IPS-15b (cell line): ENCODE results near the gene IGFBP5.

ENCODE experiments used
- H3K27me3 ChIP-seq: one replicate; pipeline ENCODE4 v1.6.1; 2013; ENCODE audit warnings: low read length; ENCODE audit not compliant: control insufficient read depth, insufficient read depth
- H3K36me3 ChIP-seq: one replicate; pipeline ENCODE4 v1.6.1; 2013; ENCODE audit warnings: low read length; ENCODE audit not compliant: control insufficient read depth, insufficient read depth
- H3K4me1 ChIP-seq: one replicate; pipeline ENCODE4 v1.6.1; 2013; ENCODE audit warnings: mild to moderate bottlenecking, low read length; ENCODE audit not compliant: control insufficient read depth, insufficient read depth
- H3K4me3 ChIP-seq: one replicate; pipeline ENCODE4 v1.5.1; 2013; ENCODE audit warnings: low read depth, low read length
- H3K9ac ChIP-seq: one replicate; pipeline ENCODE4 v1.6.1; 2013; ENCODE audit warnings: low read depth, mild to moderate bottlenecking, low read length
- H3K9me3 ChIP-seq: one replicate; pipeline ENCODE4 v1.6.1; 2013; ENCODE audit warnings: mild to moderate bottlenecking, low read length; ENCODE audit not compliant: control insufficient read depth, insufficient read depth

Gene IGFBP5

DNA sequence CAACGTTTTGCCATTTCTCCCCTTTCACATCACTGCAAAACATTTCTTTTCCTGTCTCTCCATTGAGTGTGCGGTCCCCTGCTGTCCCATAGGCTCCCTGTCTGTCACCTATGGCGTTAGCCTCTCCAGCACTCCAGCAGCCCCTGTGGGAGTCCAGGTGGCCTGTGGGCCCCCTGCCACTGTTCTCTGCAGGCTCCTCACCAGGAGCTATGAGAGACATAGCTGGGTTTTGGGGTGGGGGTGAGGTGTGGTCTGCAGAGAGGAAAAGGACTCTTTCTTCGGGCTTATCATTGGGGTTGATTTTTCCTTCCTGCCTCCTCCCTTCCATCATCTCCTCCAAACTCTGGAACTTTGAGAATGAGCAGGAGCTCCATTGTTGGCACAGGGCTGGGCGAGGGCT, 36.1 kb upstream of the IGFBP5 start:
- H3K27me3 ChIP-seq, result no peaks in the 10 kb centered on the region
- H3K4me1 ChIP-seq, result no peaks in the 10 kb centered on the region
- H3K4me3 ChIP-seq, result no peak overlapping the region
- no peak overlapping the region for H3K9ac ChIP-seq
- H3K9me3 ChIP-seq, result no peaks in the 10 kb centered on the region
- H3K36me3 ChIP-seq, result no peaks in the 10 kb centered on the region

DNA sequence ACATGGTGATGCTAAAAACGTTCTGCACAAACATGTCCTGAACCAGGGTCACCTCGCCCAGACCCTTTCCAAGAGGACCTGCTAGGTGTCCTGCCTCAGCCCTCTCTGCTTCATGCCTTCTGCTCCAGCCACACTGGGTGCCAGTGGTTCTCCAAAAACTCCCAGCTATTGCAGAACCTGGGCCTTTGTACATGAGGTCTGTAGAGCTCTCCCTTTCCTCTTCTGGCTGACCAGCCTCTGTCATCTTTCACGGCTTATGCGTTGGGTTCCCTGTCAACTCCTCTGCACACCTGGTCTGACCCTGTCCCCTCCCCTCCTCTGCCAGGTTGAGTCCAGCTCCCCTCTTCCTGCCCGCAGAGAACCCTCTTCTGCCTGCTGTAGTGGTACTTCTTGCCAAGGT, 35.5 kb upstream of the IGFBP5 start:
- H3K27me3 ChIP-seq, result no peaks in the 10 kb centered on the region
- H3K36me3 ChIP-seq, result no peaks in the 10 kb centered on the region
- no peaks in the 10 kb centered on the region for H3K4me1 ChIP-seq
- H3K9ac ChIP-seq, result no peak overlapping the region
- no peak overlapping the region for H3K4me3 ChIP-seq
- H3K9me3 ChIP-seq, result no peaks in the 10 kb centered on the region

DNA sequence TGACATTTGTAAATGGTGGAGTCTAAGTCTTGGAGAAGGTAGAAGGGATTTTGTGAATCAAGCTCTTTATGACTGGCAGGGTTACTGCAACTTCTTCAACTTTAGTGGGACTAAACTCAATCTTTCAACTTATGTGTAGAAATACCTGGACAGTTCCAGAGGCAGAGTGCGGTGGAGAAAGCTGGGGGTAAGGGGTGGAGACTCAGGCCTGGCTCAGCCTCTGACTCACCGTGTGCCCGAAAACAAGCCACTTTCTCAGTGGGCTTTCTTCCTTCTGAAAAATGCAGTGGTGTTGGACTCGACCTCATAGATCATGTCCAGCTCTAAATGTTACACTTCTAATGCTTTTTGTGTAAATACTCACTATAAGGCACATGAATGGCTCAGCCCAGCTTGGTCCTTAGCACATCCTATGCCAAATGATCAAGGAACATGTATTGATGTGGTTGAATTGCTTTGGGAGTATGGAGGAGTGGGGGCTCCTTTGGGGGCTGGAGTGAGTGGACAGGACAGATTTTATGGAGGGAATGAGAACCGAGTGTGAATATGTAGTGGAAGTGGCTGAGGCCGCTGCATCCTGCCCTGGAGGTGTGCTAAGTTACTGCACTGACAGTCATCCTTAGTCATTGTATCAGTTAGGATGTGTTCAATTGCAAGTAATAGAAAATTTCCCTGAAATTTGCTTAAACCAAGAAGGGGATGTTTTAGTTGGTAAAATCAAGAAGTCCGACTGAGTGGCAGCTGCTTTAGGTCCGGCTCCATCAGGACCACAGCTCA, 32.2 kb upstream of the IGFBP5 start:
- H3K36me3 ChIP-seq, result no peaks in the 10 kb centered on the region
- H3K9ac ChIP-seq, result no peak overlapping the region
- H3K27me3 ChIP-seq, result no peaks in the 10 kb centered on the region

DNA sequence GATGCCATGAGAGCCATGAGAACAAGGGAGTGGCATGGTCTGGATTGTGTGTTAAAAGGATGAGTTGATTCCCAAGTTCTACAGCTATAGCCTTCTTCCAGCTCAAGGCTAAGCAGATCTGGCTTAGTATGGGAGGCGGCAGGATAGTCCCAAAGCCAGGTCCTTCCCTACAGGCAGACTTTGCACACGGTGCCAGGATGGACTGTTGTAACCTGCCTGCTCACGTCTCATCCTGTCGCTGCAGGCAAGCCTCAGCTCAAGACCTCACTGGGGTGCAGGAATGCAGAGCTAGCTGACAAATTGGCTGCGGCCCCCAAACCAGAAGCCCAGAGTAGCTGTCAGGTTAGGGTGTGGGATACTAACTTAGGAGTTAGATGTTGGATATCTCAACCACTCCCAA, 28.8 kb upstream of the IGFBP5 start:
- Histone ChIP-seq H3K36me3 (no peaks in the 10 kb centered on the region), H3K9ac (no peak overlapping the region), H3K27me3 (no peaks in the 10 kb centered on the region), H3K9me3 (no peaks in the 10 kb centered on the region), H3K4me3 (no peak overlapping the region), H3K4me1 (no peaks in the 10 kb centered on the region)

More for the DNA sequence above, 32.2 kb upstream of the IGFBP5 start:
- Histone ChIP-seq H3K4me3 (no peak overlapping the region), H3K4me1 (no peaks in the 10 kb centered on the region), H3K9me3 (no peaks in the 10 kb centered on the region)

DNA sequence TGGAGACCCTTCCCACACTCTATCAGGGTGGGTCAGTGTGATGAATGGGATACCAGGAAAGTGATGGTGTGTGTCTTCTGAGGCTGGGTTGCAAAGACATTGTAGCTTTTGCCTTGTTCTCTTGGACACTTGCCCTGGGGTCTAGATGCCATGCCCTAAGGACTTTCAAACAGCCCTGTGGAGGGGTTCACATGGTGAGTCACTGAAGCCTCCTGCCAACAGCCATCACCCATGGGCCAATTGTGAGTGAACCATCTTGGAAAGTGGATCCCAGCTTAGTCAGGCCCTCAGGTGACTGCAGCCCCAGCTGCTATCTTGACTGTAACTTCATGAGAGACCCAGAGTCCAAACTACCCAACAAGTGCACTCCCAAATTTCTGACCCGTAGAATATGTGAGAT, 25.8 kb upstream of the IGFBP5 start:
- Histone ChIP-seq H3K9ac (no peak overlapping the region), H3K36me3 (no peaks in the 10 kb centered on the region), H3K9me3 (no peaks in the 10 kb centered on the region), H3K4me1 (no peaks in the 10 kb centered on the region), H3K4me3 (no peak overlapping the region), H3K27me3 (no peaks in the 10 kb centered on the region)

DNA sequence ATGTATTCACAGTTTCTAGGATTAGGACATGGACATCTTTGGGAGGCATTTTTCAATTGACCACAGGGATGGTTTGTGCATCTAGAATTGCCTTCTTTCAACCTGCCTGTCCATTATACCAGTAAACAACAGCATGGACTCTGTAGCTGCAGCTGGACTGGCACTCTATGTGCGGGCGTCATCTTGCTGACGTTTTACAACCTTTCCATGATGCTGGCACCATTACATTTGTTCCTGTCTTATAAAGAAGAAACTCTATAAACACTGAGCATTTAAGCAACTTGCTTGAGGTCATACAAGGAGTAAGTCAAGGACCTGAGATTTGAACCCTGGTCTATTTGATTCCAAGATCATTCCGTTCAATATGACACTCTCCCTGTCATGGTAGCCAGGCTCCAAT, 25.4 kb upstream of the IGFBP5 start:
- Histone ChIP-seq H3K9ac (no peak overlapping the region), H3K4me1 (no peaks in the 10 kb centered on the region), H3K27me3 (no peaks in the 10 kb centered on the region), H3K36me3 (no peaks in the 10 kb centered on the region), H3K4me3 (no peak overlapping the region), H3K9me3 (no peaks in the 10 kb centered on the region)

DNA sequence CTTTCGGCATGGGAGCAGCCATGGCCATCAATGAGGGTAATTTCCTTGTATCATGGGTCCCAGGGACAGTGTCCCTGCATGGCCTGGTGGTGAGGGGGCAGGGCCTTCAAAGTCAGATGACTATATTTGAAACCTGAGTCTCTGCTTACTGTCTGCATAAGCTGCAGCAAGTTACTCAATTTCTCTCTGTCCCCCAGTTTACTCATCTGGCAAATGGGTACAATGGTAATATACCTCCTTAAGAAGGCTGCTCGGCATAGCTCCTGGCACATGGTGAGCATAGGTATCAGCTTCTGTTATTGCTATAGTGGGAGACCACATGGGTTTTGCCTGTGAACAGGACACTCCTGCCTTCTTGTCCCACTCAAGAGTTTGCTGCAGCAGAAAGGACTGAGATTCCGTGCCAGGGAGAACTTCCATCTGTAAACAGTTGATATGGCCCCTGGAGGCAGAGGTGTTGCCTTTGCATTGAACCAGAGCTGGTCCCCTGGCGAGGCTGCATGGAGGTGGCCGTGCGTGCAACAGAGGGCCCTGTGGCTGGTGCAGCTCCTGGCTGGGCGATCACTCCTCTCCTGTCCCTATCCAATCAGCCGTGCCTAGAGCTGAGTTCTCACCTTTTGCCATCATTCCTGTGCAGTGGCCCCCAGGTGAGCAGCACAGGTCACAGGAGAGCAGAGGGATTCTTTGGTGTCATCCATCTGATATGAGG, 22.7 kb upstream of the IGFBP5 start:
- Histone ChIP-seq H3K9me3 (no peaks in the 10 kb centered on the region), H3K4me1 (no peaks in the 10 kb centered on the region), H3K9ac (no peak overlapping the region), H3K27me3 (no peaks in the 10 kb centered on the region), H3K4me3 (no peak overlapping the region), H3K36me3 (no peaks in the 10 kb centered on the region)

DNA sequence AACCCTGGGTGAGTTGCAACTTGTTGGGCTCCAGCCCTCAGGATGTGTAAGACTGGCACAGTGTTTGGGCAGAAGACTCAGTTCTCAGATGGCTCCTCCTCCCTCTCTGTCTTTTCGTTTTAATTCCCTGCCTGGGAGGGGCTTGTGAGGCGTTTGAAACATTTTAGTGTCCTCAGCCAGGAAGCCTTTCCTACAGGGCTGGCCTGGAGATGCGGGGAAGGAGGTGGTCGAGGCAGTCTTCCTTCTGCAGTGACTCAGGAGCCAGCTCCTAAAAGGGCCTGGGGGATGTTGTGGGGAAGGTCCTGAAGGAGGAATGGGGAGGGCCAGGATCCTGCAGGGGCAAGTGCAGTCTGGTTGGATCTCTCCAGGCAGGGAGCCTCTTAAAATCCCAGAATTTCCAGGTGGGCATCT, 22.1 kb upstream of the IGFBP5 start:
- H3K36me3 ChIP-seq, result no peaks in the 10 kb centered on the region

DNA sequence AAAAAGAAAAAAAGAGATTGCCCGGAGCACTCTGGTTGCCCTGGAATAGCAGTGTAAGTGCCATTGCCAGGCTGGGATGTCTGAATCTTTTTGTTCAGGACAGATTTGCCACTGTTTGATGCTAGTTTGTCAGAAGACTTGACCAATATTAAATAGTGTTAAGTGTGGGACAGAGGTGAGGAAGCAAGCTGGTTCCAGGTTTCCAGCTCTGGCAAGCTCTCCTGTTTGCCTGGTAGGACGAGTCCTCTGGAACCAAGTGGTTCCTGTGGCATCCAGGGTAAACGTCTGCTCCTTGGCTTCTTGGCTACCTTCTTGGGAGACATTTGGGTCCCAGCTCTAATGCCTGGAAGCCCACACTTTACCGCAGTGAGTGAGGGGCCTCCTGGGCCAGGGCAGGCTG, 20.8 kb upstream of the IGFBP5 start:
- no peak overlapping the region for H3K4me3 ChIP-seq
- no peaks in the 10 kb centered on the region for H3K36me3 ChIP-seq
- H3K4me1 ChIP-seq, result no peaks in the 10 kb centered on the region
- H3K27me3 ChIP-seq, result no peaks in the 10 kb centered on the region
- H3K9ac ChIP-seq, result no peak overlapping the region
- H3K9me3 ChIP-seq, result no peaks in the 10 kb centered on the region

More for the DNA sequence above, 22.1 kb upstream of the IGFBP5 start:
- no peak overlapping the region for H3K9ac ChIP-seq
- H3K9me3 ChIP-seq, result no peaks in the 10 kb centered on the region
- H3K4me3 ChIP-seq, result no peak overlapping the region
- no peaks in the 10 kb centered on the region for H3K27me3 ChIP-seq
- H3K4me1 ChIP-seq, result no peaks in the 10 kb centered on the region

DNA sequence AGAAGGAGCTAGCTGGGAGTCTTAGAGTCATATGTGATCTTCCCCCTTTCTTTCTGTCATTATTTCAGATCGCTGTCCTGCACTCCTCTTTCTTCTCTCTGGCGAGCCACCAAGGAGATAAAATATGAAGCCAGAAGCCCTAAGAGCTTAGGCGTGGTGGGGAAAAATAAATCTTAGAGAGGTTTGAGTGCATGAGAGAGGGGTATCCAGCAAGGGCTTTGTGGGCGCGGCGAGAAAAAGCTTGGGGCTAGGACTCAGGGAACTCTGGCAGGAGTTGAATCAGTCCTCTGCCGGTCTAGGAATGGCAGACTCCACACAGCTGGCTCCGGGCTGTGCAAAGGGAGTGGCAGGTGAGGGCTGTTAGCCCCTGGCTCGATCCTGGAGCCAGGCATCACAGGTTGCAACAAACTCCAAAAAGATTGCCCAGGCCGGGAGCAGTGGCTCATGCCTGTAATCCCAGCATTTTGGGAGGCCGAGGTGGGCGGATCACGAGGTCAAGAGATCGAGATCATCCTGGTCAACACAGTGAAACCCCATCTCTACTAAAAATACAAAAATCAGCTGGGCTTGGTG, 20.1 kb upstream of the IGFBP5 start:
- Histone ChIP-seq H3K4me3 (no peak overlapping the region), H3K4me1 (no peaks in the 10 kb centered on the region), H3K27me3 (no peaks in the 10 kb centered on the region), H3K9me3 (no peaks in the 10 kb centered on the region), H3K9ac (no peak overlapping the region), H3K36me3 (no peaks in the 10 kb centered on the region)

DNA sequence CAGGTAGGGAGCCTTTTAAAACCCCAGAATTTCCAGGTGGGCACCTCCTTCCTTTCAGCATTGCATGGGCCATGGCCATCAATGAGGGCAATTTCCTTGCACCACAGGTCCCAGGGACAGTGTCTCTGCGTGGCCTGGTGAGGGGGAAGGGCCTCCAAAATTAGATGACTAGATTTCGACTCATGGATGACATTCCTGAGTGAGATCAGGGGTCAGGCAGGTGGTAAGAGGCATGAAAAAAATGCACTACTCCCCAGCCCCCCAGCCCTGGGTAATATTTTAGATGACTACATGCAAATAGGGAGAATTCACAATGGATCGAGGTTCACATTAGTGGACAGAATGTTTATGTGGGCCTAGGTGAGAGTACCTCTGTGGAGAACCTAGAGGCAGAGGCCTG, 19.0 kb upstream of the IGFBP5 start:
- Histone ChIP-seq H3K4me3 (no peak overlapping the region), H3K9me3 (no peaks in the 10 kb centered on the region), H3K9ac (no peak overlapping the region), H3K27me3 (no peaks in the 10 kb centered on the region), H3K36me3 (no peaks in the 10 kb centered on the region), H3K4me1 (no peaks in the 10 kb centered on the region)
